ENCODE results near the gene CNTNAP3.
"Not testable (repeated sequence)": the region's sequence is repeated elsewhere in the genome, so short reads cannot be mapped to it uniquely, and the experiment has no call there.

The CNTNAP3 gene

GRCh38 chr9:39039148-39039547 lies 248.8 kb downstream of the CNTNAP3 start:
- DNase-seq; H3K4me3 Mint-ChIP-seq; H3K27me3 Mint-ChIP-seq; H3K27ac Mint-ChIP-seq; ATAC-seq (replicated peaks); H3K36me3 Mint-ChIP-seq (ENCODE audit: insufficient read depth); H3K9me3 Mint-ChIP-seq; H3K4me1 Mint-ChIP-seq (ENCODE audit: low read depth in 2 of 2): not testable (repeated sequence)

- not testable (repeated sequence) for H3K4me3 Mint-ChIP-seq; H3K27ac Mint-ChIP-seq; H3K27me3 Mint-ChIP-seq; H3K36me3 Mint-ChIP-seq (ENCODE audit: insufficient read depth); H3K9me3 Mint-ChIP-seq; ATAC-seq (replicated peaks); H3K4me1 Mint-ChIP-seq (ENCODE audit: low read depth in 2 of 2); DNase-seq
These were observed 249.7 kb downstream of the CNTNAP3 start for GRCh38 chr9:39038221-39038620.

GRCh38 chr9:39033849-39034248 lies 254.1 kb downstream of the CNTNAP3 start:
- H3K4me3 Mint-ChIP-seq; H3K27me3 Mint-ChIP-seq; H3K4me1 Mint-ChIP-seq (ENCODE audit: low read depth in 2 of 2); ATAC-seq (replicated peaks); H3K9me3 Mint-ChIP-seq; H3K27ac Mint-ChIP-seq; H3K36me3 Mint-ChIP-seq (ENCODE audit: insufficient read depth); DNase-seq: not testable (repeated sequence)

- H3K27ac Mint-ChIP-seq; H3K4me3 Mint-ChIP-seq; H3K4me1 Mint-ChIP-seq (ENCODE audit: low read depth in 2 of 2); ATAC-seq (replicated peaks); H3K36me3 Mint-ChIP-seq (ENCODE audit: insufficient read depth); H3K27me3 Mint-ChIP-seq; DNase-seq; H3K9me3 Mint-ChIP-seq: not testable (repeated sequence)
These were observed 257.6 kb downstream of the CNTNAP3 start for GRCh38 chr9:39030204-39031019.

- not testable (repeated sequence) for H3K9me3 Mint-ChIP-seq; H3K4me3 Mint-ChIP-seq; H3K36me3 Mint-ChIP-seq (ENCODE audit: insufficient read depth); H3K27me3 Mint-ChIP-seq; ATAC-seq (replicated peaks); DNase-seq; H3K27ac Mint-ChIP-seq; H3K4me1 Mint-ChIP-seq (ENCODE audit: low read depth in 2 of 2)
These were observed 259.1 kb downstream of the CNTNAP3 start for GRCh38 chr9:39028855-39029254.

GRCh38 chr9:39028168-39028567 lies 259.8 kb downstream of the CNTNAP3 start:
- H3K9me3 Mint-ChIP-seq; DNase-seq; ATAC-seq (replicated peaks); H3K4me1 Mint-ChIP-seq (ENCODE audit: low read depth in 2 of 2); H3K27ac Mint-ChIP-seq; H3K36me3 Mint-ChIP-seq (ENCODE audit: insufficient read depth); H3K4me3 Mint-ChIP-seq; H3K27me3 Mint-ChIP-seq: not testable (repeated sequence)

GRCh38 chr9:39025911-39026588 lies 261.9 kb downstream of the CNTNAP3 start:
- not testable (repeated sequence) for H3K27me3 Mint-ChIP-seq; DNase-seq; H3K4me1 Mint-ChIP-seq (ENCODE audit: low read depth in 2 of 2); H3K27ac Mint-ChIP-seq; H3K9me3 Mint-ChIP-seq; H3K4me3 Mint-ChIP-seq; ATAC-seq (replicated peaks); H3K36me3 Mint-ChIP-seq (ENCODE audit: insufficient read depth)
